Measurements from ENCODE around the gene DHODH. TPM values are rescaled to one million over a fixed set of nuclear protein-coding genes. Genes with fewer than 3 reads are reported as not detected.
"Not testable (repeated sequence)": the region's sequence is repeated elsewhere in the genome, so short reads cannot be mapped to it uniquely, and the experiment has no call there.

The DHODH gene
- total and polyA plus RNA-seq, 4 donors = 3.0 to 5.0 (median 4.6) TPM

DNA sequence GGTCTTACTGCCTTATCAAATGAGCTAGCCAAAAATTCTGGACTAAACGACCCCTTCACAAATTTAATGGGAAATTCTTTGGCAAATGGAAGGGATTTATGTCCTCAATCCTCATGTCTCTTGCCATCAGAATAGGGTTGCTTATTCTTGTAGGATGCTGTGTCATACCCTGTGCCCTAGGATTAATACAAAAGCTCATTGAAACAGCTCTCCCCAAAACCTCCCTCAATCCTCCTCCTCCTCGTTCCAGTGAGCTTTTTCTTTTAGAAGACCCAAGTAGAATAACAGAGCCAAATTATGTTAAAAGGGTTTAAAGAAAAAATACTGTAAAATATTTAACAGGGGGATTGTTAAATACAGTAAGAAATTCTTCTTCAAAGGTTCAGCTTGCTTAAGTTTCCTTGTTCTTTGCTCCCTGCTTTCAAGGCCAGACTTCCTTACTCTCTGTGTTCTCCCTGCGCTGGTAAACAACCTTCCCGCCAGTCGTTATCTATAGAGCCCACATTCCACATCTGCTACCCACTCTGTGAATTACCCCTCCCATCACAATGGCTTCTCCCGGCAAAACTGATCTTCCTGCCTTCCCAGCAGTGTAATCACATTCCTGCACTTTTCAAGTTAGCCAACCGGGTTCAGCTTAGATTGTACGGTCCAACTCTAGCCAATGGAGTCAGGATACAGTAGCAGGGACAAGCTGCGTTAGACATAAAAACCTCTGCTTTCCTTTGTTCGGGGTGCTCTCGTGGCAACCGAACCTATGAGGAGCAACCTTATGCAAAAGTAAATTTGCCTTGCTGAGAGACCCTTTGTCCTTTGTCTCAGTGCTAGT lies 64.2 kb downstream of the DHODH start:
- intact Hi-C loops (cut with DNase I) = no loop called here
- Histone ChIP-seq H3K4me3 (ENCODE audit: low read length in 2 of 2) (no peak overlapping the region), H3K27me3 (ENCODE audit: control insufficient read depth in 1 of 2, insufficient read depth in 2 of 2, low read length in 1 of 2) (no peaks in the 10 kb centered on the region), H3K27ac (ENCODE audit: low read depth in 1 of 2, low read length in 2 of 2) (peak overlapping the region in 1 of 2 donors; percentile 78), H3K9me3 (ENCODE audit: control insufficient read depth, low read length) (no peaks in the 10 kb centered on the region), H3K36me3 (ENCODE audit: control insufficient read depth in 1 of 2, insufficient read depth in 2 of 2, low read length in 1 of 2) (no peaks in the 10 kb centered on the region), H3K4me1 (ENCODE audit: control insufficient read depth in 1 of 2, insufficient read depth in 2 of 2, low read length in 2 of 2) (peaks cover 0 to 3% of the 10 kb centered on the region in 2 donors)
- ATAC-seq (ENCODE audit: low FRiP score) (peak; percentile 40), DNase-seq (no peak)
- 11 to 16% methylated on average over 12 of the region's 12 CpGs for WGBS, 2 donors

DNA sequence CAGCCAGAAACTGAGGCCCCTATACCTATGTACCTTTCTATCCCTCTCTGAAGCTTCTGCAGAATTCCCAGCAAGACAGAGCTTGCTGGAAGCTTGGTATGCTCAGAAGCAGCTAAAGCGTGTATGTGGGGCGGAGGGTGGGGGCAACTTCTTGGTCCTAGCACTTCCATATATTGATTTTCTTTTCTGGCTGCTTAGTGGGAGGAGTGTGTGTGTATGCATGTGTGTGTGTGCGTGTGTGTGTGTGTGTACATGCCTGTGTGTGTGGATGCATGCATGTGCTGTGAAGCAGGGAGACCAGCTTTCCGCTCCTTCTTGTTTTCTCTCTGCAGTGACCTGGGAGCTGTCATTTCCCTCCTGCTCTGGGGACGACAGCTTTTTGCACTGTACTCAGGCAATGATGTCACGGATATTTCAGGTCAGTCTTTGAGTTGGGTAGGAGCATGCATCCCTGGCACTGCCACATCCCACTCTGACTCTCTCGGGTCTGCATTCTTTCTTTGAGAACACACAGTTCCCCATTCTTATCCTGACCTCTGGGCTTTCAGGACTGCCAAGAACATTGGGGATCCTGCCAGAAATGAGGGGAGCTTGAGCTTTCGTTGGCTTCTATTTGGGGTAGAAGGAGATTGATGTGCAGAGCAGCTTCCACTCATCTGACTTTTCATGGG lies 65.2 kb downstream of the DHODH start:
- DNase-seq = no peak
- Histone ChIP-seq H3K27ac (ENCODE audit: low read depth in 1 of 2, low read length in 2 of 2) (peak overlapping the region; percentile 18 to 95), H3K9me3 (ENCODE audit: control insufficient read depth, low read length) (no peaks in the 10 kb centered on the region), H3K4me1 (ENCODE audit: control insufficient read depth in 1 of 2, insufficient read depth in 2 of 2, low read length in 2 of 2) (peaks cover 0 to 3% of the 10 kb centered on the region in 2 donors), H3K4me3 (ENCODE audit: low read length in 2 of 2) (no peak overlapping the region), H3K36me3 (ENCODE audit: control insufficient read depth in 1 of 2, insufficient read depth in 2 of 2, low read length in 1 of 2) (no peaks in the 10 kb centered on the region), H3K27me3 (ENCODE audit: control insufficient read depth in 1 of 2, insufficient read depth in 2 of 2, low read length in 1 of 2) (no peaks in the 10 kb centered on the region)
- intact Hi-C loops (cut with DNase I) = no loop called here
- ATAC-seq (ENCODE audit: low FRiP score) = peak; percentile 39
- WGBS, 2 donors = 22 to 25% methylated on average over 8 of the region's 8 CpGs

DNA sequence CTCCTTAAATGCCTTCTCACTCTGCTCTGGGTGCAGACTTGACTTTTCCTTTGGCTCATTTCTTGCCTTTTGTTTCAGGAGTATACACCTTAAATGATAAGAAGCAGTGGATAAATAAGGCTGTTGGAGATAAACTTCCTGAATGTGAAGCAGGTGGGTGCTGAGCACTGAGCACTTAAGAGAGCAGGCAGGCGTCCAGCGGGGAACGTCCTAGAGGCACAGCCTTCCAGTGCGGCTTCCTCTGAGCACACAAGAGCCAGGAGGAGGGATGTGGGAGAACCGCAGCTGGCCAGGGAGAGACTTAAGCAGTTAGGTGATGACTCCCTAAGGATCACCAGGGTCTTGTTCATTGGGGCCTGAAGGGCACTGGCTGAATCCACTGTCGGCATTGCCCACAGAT lies 66.5 kb downstream of the DHODH start:
- ATAC-seq (ENCODE audit: low FRiP score); intact Hi-C loops (cut with DNase I); H3K4me3 ChIP-seq (ENCODE audit: low read length in 2 of 2); H3K27me3 ChIP-seq (ENCODE audit: control insufficient read depth in 1 of 2, insufficient read depth in 2 of 2, low read length in 1 of 2); H3K36me3 ChIP-seq (ENCODE audit: control insufficient read depth in 1 of 2, insufficient read depth in 2 of 2, low read length in 1 of 2); H3K9me3 ChIP-seq (ENCODE audit: control insufficient read depth, low read length); H3K4me1 ChIP-seq (ENCODE audit: control insufficient read depth in 1 of 2, insufficient read depth in 2 of 2, low read length in 2 of 2); DNase-seq: not testable (repeated sequence)
- WGBS, 2 donors = 49 to 56% methylated on average over 2 of the region's 6 CpGs
- H3K27ac ChIP-seq (ENCODE audit: low read depth in 1 of 2, low read length in 2 of 2) = peak overlapping the region in 1 of 2 donors; percentile 17

Other genes with a start within 250 kb of the DHODH start
- gene AP1G1, start 199.9 kb upstream of the DHODH start, total RNA-seq = 10 to 100 TPM; 72.3 to 87.7 TPM
- 10 to 100 TPM; 12.4 to 24.1 TPM for gene AP1G1, start 199.9 kb upstream of the DHODH start, polyA plus RNA-seq
- gene ATXN1L, start 162.8 kb upstream of the DHODH start, total RNA-seq = 10 to 100 TPM; 30.4 to 31.2 TPM
- 10 to 100 TPM in 1 of 2 donors, 1 to 10 TPM in 1; 7.9 to 10.8 TPM for gene ATXN1L, start 162.8 kb upstream of the DHODH start, polyA plus RNA-seq
- 1 to 10 TPM; 7.9 to 9.9 TPM for gene ZNF821, start 124.6 kb upstream of the DHODH start, total RNA-seq
- gene ZNF821, start 124.6 kb upstream of the DHODH start, polyA plus RNA-seq = 1 to 10 TPM; 5.4 to 9.2 TPM
- 100 to 1,000 TPM; 152 to 202 TPM for gene IST1, start 113.2 kb upstream of the DHODH start, total RNA-seq
- gene IST1, start 113.2 kb upstream of the DHODH start, polyA plus RNA-seq = 100 to 1,000 TPM in 1 of 2 donors, 10 to 100 TPM in 1; 52.5 to 150 TPM
- under 1 TPM; 0.32 to 0.60 TPM for gene PKD1L3, start 8.3 kb upstream of the DHODH start, total RNA-seq
- gene PKD1L3, start 8.3 kb upstream of the DHODH start, polyA plus RNA-seq = under 1 TPM; 0.05 to 0.13 TPM
- 10 to 100 TPM; 19.4 to 83.0 TPM for gene HP, start 45.8 kb downstream of the DHODH start, total RNA-seq
- 10 to 100 TPM in 1 of 2 donors, 1 to 10 TPM in 1; 3.5 to 34.7 TPM for gene HP, start 45.8 kb downstream of the DHODH start, polyA plus RNA-seq
- under 1 TPM in 1 of 2 donors, not detected in 1; 0.49 TPM for gene HPR, start 54.5 kb downstream of the DHODH start, total RNA-seq
- 1 to 10 TPM; 1.1 to 4.8 TPM for gene HPR, start 54.5 kb downstream of the DHODH start, polyA plus RNA-seq
- 10 to 100 TPM in 1 of 2 donors, 1 to 10 TPM in 1; 8.9 to 11.8 TPM for gene TXNL4B, start 84.9 kb downstream of the DHODH start, total RNA-seq
- 1 to 10 TPM; 7.3 to 8.9 TPM for gene TXNL4B, start 84.9 kb downstream of the DHODH start, polyA plus RNA-seq
- 10 to 100 TPM; 58.1 to 63.4 TPM for gene DHX38, start 85.1 kb downstream of the DHODH start, total RNA-seq
- gene DHX38, start 85.1 kb downstream of the DHODH start, polyA plus RNA-seq = 10 to 100 TPM; 22.4 to 77.4 TPM
- gene PMFBP1, start 163.4 kb downstream of the DHODH start, total RNA-seq = 1 to 10 TPM in 1 of 2 donors, under 1 TPM in 1; 0.66 to 1.0 TPM
- gene PMFBP1, start 163.4 kb downstream of the DHODH start, polyA plus RNA-seq = 1 to 10 TPM in 1 of 2 donors, not detected in 1; 2.5 TPM

Data from aorta (tissue), 5 donors.